ENCODE measurements around the gene KDM3B.

Gene KDM3B

GRCh38 chr5:138410996-138411640, 58.6 kb downstream of the KDM3B start:
- DNase-seq = peak; percentile 14

DNA sequence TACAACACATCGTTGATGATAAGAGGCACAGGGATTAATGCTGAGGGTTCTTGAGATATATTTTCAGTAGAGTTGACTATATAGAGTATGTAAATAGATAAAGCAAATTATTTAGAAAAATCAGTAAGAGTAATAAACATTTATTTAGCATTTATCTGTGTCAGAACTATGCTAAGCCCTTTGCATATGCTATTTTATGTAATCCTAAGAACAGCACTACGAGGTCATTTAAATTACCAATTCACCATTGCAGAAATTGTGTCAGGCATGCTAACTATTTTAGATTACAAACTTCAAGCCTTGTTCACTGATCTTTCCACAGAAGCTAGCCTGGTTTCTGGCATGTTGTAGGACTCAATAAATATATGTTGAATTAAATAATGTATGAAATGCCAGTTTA, 66.0 kb downstream of the KDM3B start:
- no peak for DNase-seq

GRCh38 chr5:138425079-138425478, 72.6 kb downstream of the KDM3B start:
- no peak for DNase-seq

DNA sequence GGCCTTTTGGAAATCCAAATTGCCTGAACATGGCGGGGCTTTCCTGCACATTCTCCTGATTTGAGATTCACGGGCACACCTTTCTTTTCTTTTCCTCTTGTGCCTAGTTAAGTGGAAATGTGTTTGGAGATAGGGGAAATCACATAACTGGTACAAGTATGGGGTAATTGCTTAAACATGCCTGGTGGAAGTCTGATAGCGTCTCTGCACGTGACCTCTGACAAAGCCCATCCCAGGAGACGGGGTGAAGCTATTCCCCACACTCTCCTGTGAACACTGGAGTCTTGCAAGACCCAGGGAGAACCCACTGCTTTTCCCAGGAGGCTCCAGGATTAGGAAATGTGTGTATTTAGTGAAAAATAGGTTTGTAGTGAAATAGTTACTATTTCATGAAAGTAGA, 83.5 kb downstream of the KDM3B start:
- DNase-seq = no peak

GRCh38 chr5:138438003-138438723, 85.7 kb downstream of the KDM3B start:
- DNase-seq = no peak

- peak; percentile 63 for DNase-seq
These were observed 86.4 kb downstream of the KDM3B start, which contains the start of gene REEP2 for GRCh38 chr5:138438724-138439476. Gene REEP2, plus strand, starts transcription at chr5:138439057. Its CDS starts 152 bp downstream, at chr5:138439209.

- DNase-seq = peak; percentile 21
These were observed 87.1 kb downstream of the KDM3B start for GRCh38 chr5:138439477-138440158.

- DNase-seq = no peak
These were observed 87.9 kb downstream of the KDM3B start for GRCh38 chr5:138440159-138441073.

GRCh38 chr5:138441221-138441620, 88.7 kb downstream of the KDM3B start:
- DNase-seq = no peak

GRCh38 chr5:138444078-138444773, 91.7 kb downstream of the KDM3B start:
- DNase-seq = no peak

DNA sequence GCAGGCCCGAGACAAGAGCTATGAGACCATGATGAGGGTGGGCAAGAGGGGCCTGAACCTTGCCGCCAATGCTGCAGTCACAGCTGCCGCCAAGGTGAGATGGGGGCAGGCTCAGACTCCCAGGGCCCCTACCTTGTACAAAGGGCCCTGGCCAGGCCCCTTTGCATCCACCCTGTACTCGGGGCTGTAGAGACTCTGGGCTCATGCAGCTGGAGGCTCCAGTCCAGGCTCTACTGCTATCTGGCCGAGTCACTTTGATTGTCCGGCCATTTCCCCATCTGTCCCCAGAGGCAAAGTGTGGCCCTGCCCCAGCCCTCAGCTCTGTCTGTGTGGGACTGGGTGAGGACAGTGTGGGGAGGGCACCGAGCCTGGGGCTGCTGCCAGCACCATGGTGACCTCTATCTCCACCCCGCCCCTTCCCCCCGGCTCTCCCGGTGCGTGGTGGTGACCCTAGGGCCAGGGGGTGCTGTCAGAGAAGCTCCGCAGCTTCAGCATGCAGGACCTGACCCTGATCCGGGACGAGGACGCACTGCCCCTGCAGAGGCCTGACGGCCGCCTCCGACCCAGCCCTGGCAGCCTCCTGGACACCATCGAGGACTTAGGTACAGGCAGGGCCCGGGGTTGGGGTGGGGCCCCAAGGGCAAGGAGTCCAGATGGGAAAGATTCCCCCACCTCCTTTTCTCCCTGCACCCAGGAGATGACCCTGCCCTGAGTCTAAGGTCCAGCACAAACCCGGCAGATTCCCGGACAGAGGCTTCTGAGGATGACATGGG, 92.5 kb downstream of the KDM3B start:
- DNase-seq = no peak

DNA sequence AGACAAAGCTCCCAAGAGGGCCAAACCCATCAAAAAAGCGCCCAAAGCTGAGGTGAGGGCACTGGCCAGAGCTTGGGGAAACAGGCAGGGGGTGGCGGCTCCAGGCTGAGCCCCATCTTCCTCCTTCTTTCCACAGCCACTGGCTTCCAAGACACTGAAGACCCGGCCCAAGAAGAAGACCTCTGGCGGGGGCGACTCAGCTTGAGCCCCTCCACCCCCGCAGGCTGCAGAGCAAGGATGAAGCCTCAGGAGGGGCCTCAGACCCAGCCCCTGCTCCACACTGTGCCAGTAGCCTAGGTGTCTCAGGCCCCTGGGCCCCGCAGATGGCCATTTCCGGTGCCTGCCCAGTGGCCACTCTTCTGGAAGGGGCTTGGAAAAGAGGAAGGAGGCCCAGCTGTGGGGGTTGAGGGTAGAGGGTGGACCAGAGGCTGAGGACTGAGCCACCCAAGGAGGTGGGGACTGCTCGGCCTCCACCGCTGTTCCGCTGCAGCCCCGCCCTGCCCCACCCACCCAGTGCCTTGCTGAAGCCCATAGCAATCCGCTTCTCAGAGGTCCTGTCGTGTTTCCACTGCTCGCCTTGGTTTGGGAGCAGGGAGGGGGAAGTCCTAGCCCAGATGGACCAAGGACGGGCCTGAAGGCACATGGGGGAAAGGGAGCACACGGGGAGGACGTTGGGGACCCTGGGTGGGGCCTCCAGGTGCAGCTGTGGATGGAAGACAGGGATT, 93.2 kb downstream of the KDM3B start:
- DNase-seq = no peak

DNA sequence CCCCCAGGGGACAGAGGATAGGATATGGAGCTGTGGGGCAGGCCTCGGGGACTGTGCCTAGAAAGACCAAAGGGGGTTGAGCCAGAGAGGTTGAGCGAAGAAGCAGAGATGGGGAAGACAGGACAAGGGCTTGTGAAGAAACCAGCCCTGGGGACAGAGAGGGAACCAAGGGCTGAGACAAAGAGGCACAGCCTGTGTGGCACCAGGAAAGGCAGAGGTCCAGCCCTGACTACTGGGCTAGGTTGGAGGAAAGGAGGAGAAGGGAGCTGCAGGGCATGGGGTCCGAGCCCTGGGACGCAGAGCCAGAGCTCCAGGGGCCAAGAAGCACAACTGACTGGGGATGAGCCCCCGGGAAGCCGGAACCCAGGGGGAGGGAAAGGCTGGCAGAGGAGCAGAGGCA, 95.6 kb downstream of the KDM3B start:
- DNase-seq = no peak

DNA sequence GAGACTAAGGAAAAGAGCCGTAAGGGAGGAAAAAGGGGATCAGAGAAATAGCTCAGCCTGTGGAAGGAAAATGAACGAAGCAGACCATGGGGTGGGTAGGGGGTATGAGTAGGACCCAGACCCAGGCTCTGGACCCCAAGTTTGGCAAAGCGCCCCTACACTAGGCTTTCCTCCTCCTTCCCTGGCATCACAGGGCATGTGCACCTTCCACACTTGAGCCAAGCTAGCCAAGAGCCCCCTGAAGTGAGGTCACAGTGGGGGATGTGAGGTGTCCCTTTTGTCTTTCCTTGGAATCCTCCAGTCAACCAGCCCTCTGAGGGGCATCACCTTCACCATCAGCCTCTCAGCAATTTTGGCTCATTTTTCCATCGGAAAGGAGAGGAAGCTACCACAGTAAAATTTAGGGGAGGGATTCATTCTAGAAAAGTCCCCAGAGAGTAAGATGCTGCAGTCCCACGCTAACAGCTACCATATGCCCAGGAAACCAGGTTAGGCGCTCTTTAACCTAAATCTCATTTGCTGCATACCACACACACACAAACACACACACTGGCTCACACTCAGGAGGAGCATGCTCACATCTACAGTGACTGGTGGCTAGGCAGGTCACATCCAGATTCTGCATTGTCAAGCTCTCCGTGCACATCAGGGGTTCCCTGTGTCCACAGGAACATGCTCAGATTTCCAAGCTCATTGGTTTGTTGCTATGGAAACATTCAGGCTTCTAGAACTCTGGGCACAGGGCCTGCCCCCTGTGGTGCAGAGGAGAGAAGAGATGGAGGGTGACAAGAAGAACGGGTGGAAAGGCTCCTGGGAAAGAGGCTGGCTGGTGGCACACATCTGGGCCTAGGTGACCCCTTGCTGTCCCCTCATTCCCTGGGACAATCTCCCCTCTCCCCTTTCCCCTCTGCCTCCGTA, 96.3 kb downstream of the KDM3B start:
- DNase-seq = peak; percentile 41

- DNase-seq = peak; percentile 87
These were observed 97.2 kb downstream of the KDM3B start for GRCh38 chr5:138449501-138450239.

GRCh38 chr5:138450971-138451370, 98.5 kb downstream of the KDM3B start:
- DNase-seq = no peak

DNA sequence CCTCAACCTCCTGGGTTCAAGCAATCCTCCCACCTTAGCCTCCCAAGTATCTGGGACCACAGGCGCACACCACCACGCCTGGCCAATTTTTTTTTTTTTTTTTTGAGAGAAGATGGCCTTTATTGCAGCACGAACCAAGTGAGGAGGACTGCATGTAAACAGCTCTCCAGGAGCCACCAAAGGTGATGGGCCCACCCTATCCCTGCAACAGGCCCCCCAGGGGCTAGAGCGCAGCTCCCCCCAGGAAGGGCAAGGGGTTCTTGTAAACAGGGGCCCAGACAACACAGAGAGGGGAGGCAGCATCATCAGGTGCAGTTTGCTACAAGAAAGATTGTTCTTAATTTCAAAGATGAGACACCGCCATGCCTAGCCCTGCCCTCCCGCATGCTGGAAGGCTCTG, 100.2 kb downstream of the KDM3B start:
- DNase-seq = no peak

GRCh38 chr5:138453590-138453989, 101.1 kb downstream of the KDM3B start:
- no peak for DNase-seq
